ENCODE results near the gene NTN4.

NTN4 gene

DNA sequence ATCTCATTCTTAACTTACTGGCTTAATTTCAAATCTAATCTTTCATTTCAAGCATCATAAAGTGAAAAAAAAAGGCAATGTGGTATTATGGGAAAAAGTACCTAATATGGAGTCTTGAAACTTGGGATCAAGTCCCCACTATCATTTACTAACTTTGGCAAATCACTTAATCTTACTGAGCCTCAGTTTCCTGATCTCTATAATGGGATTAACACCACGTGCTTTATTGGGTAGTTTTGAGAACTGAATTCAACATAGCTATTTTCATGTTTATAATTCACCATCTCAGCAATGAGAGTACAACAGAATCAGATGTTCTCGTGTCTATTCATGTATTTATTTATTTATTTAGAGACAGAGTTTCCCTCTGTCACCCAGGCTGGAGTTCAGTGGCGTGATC lies 78.3 kb downstream of the NTN4 start (continued):
- TF ChIP-seq, protein P1, sequence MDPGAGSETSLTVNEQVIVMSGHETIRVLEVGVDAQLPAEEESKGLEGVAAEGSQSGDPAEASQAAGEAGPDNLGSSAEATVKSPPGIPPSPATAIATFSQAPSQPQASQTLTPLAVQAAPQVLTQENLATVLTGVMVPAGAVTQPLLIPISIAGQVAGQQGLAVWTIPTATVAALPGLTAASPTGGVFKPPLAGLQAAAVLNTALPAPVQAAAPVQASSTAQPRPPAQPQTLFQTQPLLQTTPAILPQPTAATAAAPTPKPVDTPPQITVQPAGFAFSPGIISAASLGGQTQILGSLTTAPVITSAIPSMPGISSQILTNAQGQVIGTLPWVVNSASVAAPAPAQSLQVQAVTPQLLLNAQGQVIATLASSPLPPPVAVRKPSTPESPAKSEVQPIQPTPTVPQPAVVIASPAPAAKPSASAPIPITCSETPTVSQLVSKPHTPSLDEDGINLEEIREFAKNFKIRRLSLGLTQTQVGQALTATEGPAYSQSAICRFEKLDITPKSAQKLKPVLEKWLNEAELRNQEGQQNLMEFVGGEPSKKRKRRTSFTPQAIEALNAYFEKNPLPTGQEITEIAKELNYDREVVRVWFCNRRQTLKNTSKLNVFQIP (CRISPR knock-in tag; IDR thresholded peaks at IDR 0.05; ENCODE audit: borderline replicate concordance, low read depth): no peak
- TF ChIP-seq ZNF8 (CRISPR knock-in tag; IDR thresholded peaks at IDR 0.05): no peak
- no peak for TF ChIP-seq CSDC2 (CRISPR knock-in tag; IDR thresholded peaks at IDR 0.05)
- TF ChIP-seq OSR1 (CRISPR knock-in tag; IDR thresholded peaks at IDR 0.05): no peak

DNA sequence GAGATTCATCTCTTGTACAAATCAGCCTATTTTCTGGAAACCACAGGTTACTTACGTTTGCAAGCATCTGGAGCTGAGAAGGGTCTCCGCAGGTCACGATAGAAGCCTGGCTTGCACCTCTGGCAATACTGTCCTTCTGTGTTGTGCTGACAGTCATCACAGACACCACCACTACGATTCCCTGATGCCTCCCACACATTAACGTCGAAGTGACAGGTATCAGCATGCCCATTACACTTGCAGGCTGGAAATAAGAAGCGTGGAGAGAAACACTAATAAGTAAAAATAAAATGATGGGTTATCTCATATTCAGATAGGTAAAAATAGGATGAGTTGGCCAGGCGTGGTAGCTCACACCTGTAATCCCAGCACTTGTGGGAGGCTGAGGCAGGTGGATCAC lies 80.2 kb downstream of the NTN4 start:
- TF ChIP-seq, protein P1 (CRISPR knock-in tag; IDR thresholded peaks at IDR 0.05; ENCODE audit: borderline replicate concordance, low read depth): no peak
- TF ChIP-seq ZFP30 (CRISPR knock-in tag; IDR thresholded peaks at IDR 0.05) (no peak), ISL1 (CRISPR knock-in tag; IDR thresholded peaks at IDR 0.05) (no peak), GLIS3 (CRISPR knock-in tag; IDR thresholded peaks at IDR 0.05) (no peak), TOX (CRISPR knock-in tag; IDR thresholded peaks at IDR 0.05; ENCODE audit: borderline replicate concordance) (no peak), TCF4 (CRISPR knock-in tag; IDR thresholded peaks at IDR 0.05; ENCODE audit: borderline replicate concordance) (no peak), RARB (CRISPR knock-in tag; IDR thresholded peaks at IDR 0.05) (no peak), CSDC2 (CRISPR knock-in tag; IDR thresholded peaks at IDR 0.05) (no peak), ZNF565 (CRISPR knock-in tag; conservative IDR thresholded peaks at IDR 0.05; ENCODE audit: low read depth) (no peak), SNAI2 (CRISPR knock-in tag; IDR thresholded peaks at IDR 0.05) (no peak), ZNF70 (CRISPR knock-in tag; IDR thresholded peaks at IDR 0.05) (no peak), OSR1 (CRISPR knock-in tag; IDR thresholded peaks at IDR 0.05) (no peak), BACH2 (CRISPR knock-in tag; IDR thresholded peaks at IDR 0.05; ENCODE audit: borderline replicate concordance) (no peak), ZFP3 (CRISPR knock-in tag; IDR thresholded peaks at IDR 0.05) (no peak), ESRRG (CRISPR knock-in tag; IDR thresholded peaks at IDR 0.05) (no peak), ARNTL (CRISPR knock-in tag; IDR thresholded peaks at IDR 0.05; ENCODE audit: borderline replicate concordance, low read depth) (no peak)
- TF ChIP-seq, protein P2, sequence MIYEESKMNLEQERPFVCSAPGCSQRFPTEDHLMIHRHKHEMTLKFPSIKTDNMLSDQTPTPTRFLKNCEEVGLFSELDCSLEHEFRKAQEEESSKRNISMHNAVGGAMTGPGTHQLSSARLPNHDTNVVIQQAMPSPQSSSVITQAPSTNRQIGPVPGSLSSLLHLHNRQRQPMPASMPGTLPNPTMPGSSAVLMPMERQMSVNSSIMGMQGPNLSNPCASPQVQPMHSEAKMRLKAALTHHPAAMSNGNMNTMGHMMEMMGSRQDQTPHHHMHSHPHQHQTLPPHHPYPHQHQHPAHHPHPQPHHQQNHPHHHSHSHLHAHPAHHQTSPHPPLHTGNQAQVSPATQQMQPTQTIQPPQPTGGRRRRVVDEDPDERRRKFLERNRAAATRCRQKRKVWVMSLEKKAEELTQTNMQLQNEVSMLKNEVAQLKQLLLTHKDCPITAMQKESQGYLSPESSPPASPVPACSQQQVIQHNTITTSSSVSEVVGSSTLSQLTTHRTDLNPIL (CRISPR knock-in tag; IDR thresholded peaks at IDR 0.05; ENCODE audit: low read depth): no peak
- TF ChIP-seq, protein P3, sequence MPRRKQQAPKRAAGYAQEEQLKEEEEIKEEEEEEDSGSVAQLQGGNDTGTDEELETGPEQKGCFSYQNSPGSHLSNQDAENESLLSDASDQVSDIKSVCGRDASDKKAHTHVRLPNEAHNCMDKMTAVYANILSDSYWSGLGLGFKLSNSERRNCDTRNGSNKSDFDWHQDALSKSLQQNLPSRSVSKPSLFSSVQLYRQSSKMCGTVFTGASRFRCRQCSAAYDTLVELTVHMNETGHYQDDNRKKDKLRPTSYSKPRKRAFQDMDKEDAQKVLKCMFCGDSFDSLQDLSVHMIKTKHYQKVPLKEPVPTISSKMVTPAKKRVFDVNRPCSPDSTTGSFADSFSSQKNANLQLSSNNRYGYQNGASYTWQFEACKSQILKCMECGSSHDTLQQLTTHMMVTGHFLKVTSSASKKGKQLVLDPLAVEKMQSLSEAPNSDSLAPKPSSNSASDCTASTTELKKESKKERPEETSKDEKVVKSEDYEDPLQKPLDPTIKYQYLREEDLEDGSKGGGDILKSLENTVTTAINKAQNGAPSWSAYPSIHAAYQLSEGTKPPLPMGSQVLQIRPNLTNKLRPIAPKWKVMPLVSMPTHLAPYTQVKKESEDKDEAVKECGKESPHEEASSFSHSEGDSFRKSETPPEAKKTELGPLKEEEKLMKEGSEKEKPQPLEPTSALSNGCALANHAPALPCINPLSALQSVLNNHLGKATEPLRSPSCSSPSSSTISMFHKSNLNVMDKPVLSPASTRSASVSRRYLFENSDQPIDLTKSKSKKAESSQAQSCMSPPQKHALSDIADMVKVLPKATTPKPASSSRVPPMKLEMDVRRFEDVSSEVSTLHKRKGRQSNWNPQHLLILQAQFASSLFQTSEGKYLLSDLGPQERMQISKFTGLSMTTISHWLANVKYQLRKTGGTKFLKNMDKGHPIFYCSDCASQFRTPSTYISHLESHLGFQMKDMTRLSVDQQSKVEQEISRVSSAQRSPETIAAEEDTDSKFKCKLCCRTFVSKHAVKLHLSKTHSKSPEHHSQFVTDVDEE (CRISPR knock-in tag; IDR thresholded peaks at IDR 0.05): no peak
- TF ChIP-seq, protein P4, sequence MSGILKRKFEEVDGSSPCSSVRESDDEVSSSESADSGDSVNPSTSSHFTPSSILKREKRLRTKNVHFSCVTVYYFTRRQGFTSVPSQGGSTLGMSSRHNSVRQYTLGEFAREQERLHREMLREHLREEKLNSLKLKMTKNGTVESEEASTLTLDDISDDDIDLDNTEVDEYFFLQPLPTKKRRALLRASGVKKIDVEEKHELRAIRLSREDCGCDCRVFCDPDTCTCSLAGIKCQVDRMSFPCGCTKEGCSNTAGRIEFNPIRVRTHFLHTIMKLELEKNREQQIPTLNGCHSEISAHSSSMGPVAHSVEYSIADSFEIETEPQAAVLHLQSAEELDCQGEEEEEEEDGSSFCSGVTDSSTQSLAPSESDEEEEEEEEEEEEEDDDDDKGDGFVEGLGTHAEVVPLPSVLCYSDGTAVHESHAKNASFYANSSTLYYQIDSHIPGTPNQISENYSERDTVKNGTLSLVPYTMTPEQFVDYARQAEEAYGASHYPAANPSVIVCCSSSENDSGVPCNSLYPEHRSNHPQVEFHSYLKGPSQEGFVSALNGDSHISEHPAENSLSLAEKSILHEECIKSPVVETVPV (CRISPR knock-in tag; IDR thresholded peaks at IDR 0.05): no peak
- TF ChIP-seq, protein P5, sequence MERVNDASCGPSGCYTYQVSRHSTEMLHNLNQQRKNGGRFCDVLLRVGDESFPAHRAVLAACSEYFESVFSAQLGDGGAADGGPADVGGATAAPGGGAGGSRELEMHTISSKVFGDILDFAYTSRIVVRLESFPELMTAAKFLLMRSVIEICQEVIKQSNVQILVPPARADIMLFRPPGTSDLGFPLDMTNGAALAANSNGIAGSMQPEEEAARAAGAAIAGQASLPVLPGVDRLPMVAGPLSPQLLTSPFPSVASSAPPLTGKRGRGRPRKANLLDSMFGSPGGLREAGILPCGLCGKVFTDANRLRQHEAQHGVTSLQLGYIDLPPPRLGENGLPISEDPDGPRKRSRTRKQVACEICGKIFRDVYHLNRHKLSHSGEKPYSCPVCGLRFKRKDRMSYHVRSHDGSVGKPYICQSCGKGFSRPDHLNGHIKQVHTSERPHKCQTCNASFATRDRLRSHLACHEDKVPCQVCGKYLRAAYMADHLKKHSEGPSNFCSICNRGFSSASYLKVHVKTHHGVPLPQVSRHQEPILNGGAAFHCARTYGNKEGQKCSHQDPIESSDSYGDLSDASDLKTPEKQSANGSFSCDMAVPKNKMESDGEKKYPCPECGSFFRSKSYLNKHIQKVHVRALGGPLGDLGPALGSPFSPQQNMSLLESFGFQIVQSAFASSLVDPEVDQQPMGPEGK (CRISPR knock-in tag; IDR thresholded peaks at IDR 0.05; ENCODE audit: borderline replicate concordance): no peak
- no peak for ATAC-seq

All from SK-N-SH treated with all-trans-retinoic acid at 6 μM for 48 hours (cell line).